ENCODE results near the gene ABCC8.
A peak's percentile ranks its signal among the peaks of the same experiment; 100 is the strongest.

The ABCC8 gene

GRCh38 chr11:17405232-17406005 lies 71.2 kb downstream of the ABCC8 start:
- DNase-seq (ENCODE audit: low read depth in 3 of 3): no peak

- DNase-seq (ENCODE audit: low read depth in 3 of 3): no peak
Observed at GRCh38 chr11:17403980-17404759, 72.5 kb downstream of the ABCC8 start.

GRCh38 chr11:17402486-17402885 lies 74.2 kb downstream of the ABCC8 start:
- DNase-seq (ENCODE audit: low read depth in 3 of 3): no peak

GRCh38 chr11:17401841-17402240 lies 74.8 kb downstream of the ABCC8 start:
- no peak for DNase-seq (ENCODE audit: low read depth in 3 of 3)

- DNase-seq (ENCODE audit: low read depth in 3 of 3): no peak
Observed at GRCh38 chr11:17401316-17401715, 75.3 kb downstream of the ABCC8 start.

GRCh38 chr11:17400048-17400775 lies 76.4 kb downstream of the ABCC8 start:
- no peak for DNase-seq (ENCODE audit: low read depth in 3 of 3)

- DNase-seq (ENCODE audit: low read depth in 3 of 3): no peak
Observed at GRCh38 chr11:17399236-17399635, 77.4 kb downstream of the ABCC8 start.

GRCh38 chr11:17397311-17398002 lies 79.2 kb downstream of the ABCC8 start:
- DNase-seq (ENCODE audit: low read depth in 3 of 3): no peak

- DNase-seq (ENCODE audit: low read depth in 3 of 3): no peak
Observed at GRCh38 chr11:17396598-17397310, 79.9 kb downstream of the ABCC8 start.

- DNase-seq (ENCODE audit: low read depth in 3 of 3): no peak
Observed at GRCh38 chr11:17395978-17396377, 80.7 kb downstream of the ABCC8 start.

GRCh38 chr11:17395554-17395961 lies 81.1 kb downstream of the ABCC8 start:
- no peak for DNase-seq (ENCODE audit: low read depth in 3 of 3)

- DNase-seq (ENCODE audit: low read depth in 3 of 3): no peak
Observed at GRCh38 chr11:17394743-17395390, 81.8 kb downstream of the ABCC8 start.

- DNase-seq (ENCODE audit: low read depth in 3 of 3): no peak
Observed at GRCh38 chr11:17393472-17393871, 83.2 kb downstream of the ABCC8 start.

GRCh38 chr11:17392872-17393271 lies 83.8 kb downstream of the ABCC8 start:
- no peak for DNase-seq (ENCODE audit: low read depth in 3 of 3)

GRCh38 chr11:17391493-17392355 lies 84.9 kb downstream of the ABCC8 start:
- no peak for DNase-seq (ENCODE audit: low read depth in 3 of 3)

- DNase-seq (ENCODE audit: low read depth in 3 of 3): no peak
Observed at GRCh38 chr11:17389957-17390649, 86.5 kb downstream of the ABCC8 start.

GRCh38 chr11:17389211-17389956 lies 87.3 kb downstream of the ABCC8 start:
- DNase-seq (ENCODE audit: low read depth in 3 of 3): peak; percentile 69 to 73 (median 69)

- DNase-seq (ENCODE audit: low read depth in 3 of 3): no peak
Observed at GRCh38 chr11:17388609-17389210, 87.9 kb downstream of the ABCC8 start, which contains the start of gene KCNJ11. TSS of gene KCNJ11 (minus strand) at chr11:17388659. CDS start at chr11:17388091, 568 bp downstream.

Data from stimulated activated CD4-positive, alpha-beta T cell treated with anti-CD3 and anti-CD28 coated beads, TNF-alpha, amount 100 ng/mL, for 4 hours (primary cell).